ENCODE data around the gene CLCN4. TPM values are rescaled to one million over a fixed set of nuclear protein-coding genes. Genes with fewer than 3 reads are reported as not detected.

CLCN4 gene
- total RNA-seq, 1 donor from 2014 or later = 13.8 TPM

DNA sequence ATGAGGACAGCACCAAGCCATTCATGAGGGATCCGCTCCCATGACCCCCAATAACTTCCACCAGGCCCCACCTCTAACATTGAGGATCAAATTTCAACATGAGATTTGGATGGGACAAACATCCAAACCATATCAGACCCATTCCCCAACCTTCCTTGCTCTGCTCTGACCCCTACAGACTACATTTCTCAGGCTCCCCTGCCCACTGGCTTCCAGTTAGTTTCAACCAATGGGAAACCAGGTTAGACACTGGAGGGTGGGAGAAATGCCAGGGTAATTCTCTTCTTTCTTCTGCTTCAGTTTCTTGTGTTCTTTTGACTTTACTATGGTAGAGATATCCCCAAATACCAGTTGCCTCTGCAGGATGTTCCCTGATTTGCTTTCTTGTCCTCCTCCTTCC is 125.7 kb downstream of the CLCN4 start:
- Histone ChIP-seq H3K9me3 (no peaks in the 10 kb centered on the region), H3K4me3 (no peak overlapping the region), H3K36me3 (no peaks in the 10 kb centered on the region), H3K27ac (no peak overlapping the region), H3K4me1 (no peaks in the 10 kb centered on the region), H3K27me3 (ENCODE audit: low read depth) (no peaks in the 10 kb centered on the region)
- ATAC-seq = no peak
- intact Hi-C loops (cut with DNase I) = no loop called here
- DNase-seq = no peak
- TF ChIP-seq CTCF (IDR thresholded peaks at IDR 0.05) = no peak

DNA sequence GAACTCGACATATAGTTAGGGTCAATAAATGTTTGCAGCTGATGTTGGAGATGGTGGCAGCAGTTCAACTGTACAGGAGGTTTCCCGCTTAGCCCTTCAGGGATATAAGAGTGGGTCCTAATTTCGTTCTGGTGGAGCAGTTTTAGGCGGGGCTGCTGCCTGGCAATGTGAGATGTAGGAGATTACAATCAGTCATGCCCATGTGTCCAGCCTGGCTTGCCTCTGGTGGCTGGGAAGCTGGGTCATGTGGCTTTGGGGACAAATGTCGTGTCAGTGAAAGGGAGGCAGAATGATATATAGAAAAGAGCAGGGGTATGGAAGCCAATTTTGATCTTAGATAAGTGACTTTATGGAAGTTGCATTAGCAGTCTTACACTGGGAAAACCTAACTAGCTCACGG is 129.4 kb downstream of the CLCN4 start:
- no peaks in the 10 kb centered on the region for H3K9me3 ChIP-seq
- no peak for TF ChIP-seq CTCF (IDR thresholded peaks at IDR 0.05)
- H3K27ac ChIP-seq = no peak overlapping the region
- no peaks in the 10 kb centered on the region for H3K36me3 ChIP-seq
- no peaks in the 10 kb centered on the region for H3K27me3 ChIP-seq (ENCODE audit: low read depth)
- H3K4me3 ChIP-seq = no peak overlapping the region
- intact Hi-C loops (cut with DNase I) = no loop called here
- H3K4me1 ChIP-seq = no peaks in the 10 kb centered on the region
- DNase-seq (no peak), ATAC-seq (no peak)

Other genes starting within 250 kb of the CLCN4 start
- 0.50 TPM for gene CLDN34, start 189.6 kb upstream of the CLCN4 start, total RNA-seq

Measured in lower lobe of right lung (tissue), 2 donors.